H9 (cell line): ENCODE measurements around the gene CHD6. TPM values are rescaled to one million over a fixed set of nuclear protein-coding genes. Genes with fewer than 3 reads are reported as not detected.

Source experiments
- DNase-seq: peaks from one replicate; pipeline ENCODE4 v3.0.0-alpha.2; 2017
- H2AFZ ChIP-seq: one replicate; pipeline ENCODE4 v1.6.1; 2013; ENCODE audit warnings: mild to moderate bottlenecking, low read length, control low read depth, moderate library complexity
- H2AK5ac ChIP-seq: 2 replicates; pipeline ENCODE4 v1.6.1; 2013; ENCODE audit warnings: low read length, control low read depth, mixed read lengths; ENCODE audit not compliant: insufficient read length
- H2BK120ac ChIP-seq: one replicate; pipeline ENCODE4 v1.6.1; 2013; ENCODE audit warnings: low read depth, mild to moderate bottlenecking, low read length, control low read depth, inconsistent platforms; ENCODE audit not compliant: poor library complexity, severe bottlenecking
- H2BK12ac ChIP-seq: 2 replicates; pipeline ENCODE4 v1.6.1; 2013; ENCODE audit warnings: low read length, control low read depth, mixed read lengths, low read depth; ENCODE audit not compliant: insufficient read length
- H2BK15ac ChIP-seq: 2 replicates; pipeline ENCODE4 v1.6.1; 2013; ENCODE audit warnings: low read depth, low read length, control low read depth
- H2BK20ac ChIP-seq: one replicate; pipeline ENCODE4 v1.6.1; 2013; ENCODE audit warnings: low read depth, mild to moderate bottlenecking, low read length, control low read depth, inconsistent platforms; ENCODE audit not compliant: poor library complexity, severe bottlenecking
- H2BK5ac ChIP-seq: 2 replicates; pipeline ENCODE4 v1.6.1; 2013; ENCODE audit warnings: low read length, control low read depth, mixed read lengths; ENCODE audit not compliant: insufficient read length
- H3K14ac ChIP-seq: 2 replicates; pipeline ENCODE4 v1.6.1; 2013; ENCODE audit warnings: low read length, control low read depth; ENCODE audit not compliant: insufficient read depth
- H3K18ac ChIP-seq: 2 replicates; pipeline ENCODE4 v1.6.1; 2013; ENCODE audit warnings: low read depth, mild to moderate bottlenecking, mixed read lengths, low read length, control low read depth; ENCODE audit not compliant: insufficient read length
- H3K23ac ChIP-seq: 2 replicates; pipeline ENCODE4 v1.6.1; 2013; ENCODE audit warnings: low read length, control low read depth, mixed read lengths, low read depth; ENCODE audit not compliant: insufficient read length
- H3K23me2 ChIP-seq: 2 replicates; pipeline ENCODE4 v1.6.1; 2013; ENCODE audit warnings: low read depth, mild to moderate bottlenecking, mixed read lengths, low read length, control low read depth; ENCODE audit not compliant: insufficient read length, poor library complexity, severe bottlenecking
- H3K27ac ChIP-seq: 2 replicates; pipeline ENCODE4 v1.5.1; 2013; ENCODE audit warnings: low read length, control low read depth, mixed read lengths, low read depth; ENCODE audit not compliant: insufficient read length
- H3K27me3 ChIP-seq: 2 replicates; pipeline ENCODE4 v1.6.1; 2013; ENCODE audit warnings: low read length, control low read depth, inconsistent platforms; ENCODE audit not compliant: insufficient read depth
- H3K4ac ChIP-seq: 2 replicates; pipeline ENCODE4 v1.6.1; 2013; ENCODE audit warnings: low read depth, mild to moderate bottlenecking, control low read depth, inconsistent platforms, low read length, moderate library complexity
- H3K4me1 ChIP-seq: 2 replicates; pipeline ENCODE4 v1.6.1; 2013; ENCODE audit warnings: low read length, control low read depth, inconsistent platforms; ENCODE audit not compliant: insufficient read depth
- H3K4me2 ChIP-seq: 2 replicates; pipeline ENCODE4 v1.6.1; 2013; ENCODE audit warnings: low read length, control low read depth, mixed read lengths; ENCODE audit not compliant: insufficient read length, insufficient read depth
- H3K56ac ChIP-seq: 2 replicates; pipeline ENCODE4 v1.6.1; 2013; ENCODE audit warnings: low read depth, mild to moderate bottlenecking, mixed read lengths, low read length, control low read depth; ENCODE audit not compliant: insufficient read length
- H3K79me1 ChIP-seq: 2 replicates; pipeline ENCODE4 v1.6.1; 2013; ENCODE audit warnings: low read depth, mild to moderate bottlenecking, moderate library complexity, low read length, control low read depth, inconsistent platforms; ENCODE audit not compliant: insufficient read depth, poor library complexity, severe bottlenecking
- H3K79me2 ChIP-seq: 2 replicates; pipeline ENCODE4 v1.6.1; 2013; ENCODE audit warnings: low read length, control low read depth, inconsistent platforms; ENCODE audit not compliant: insufficient read depth
- H3K9ac ChIP-seq: 2 replicates; pipeline ENCODE4 v1.6.1; 2013; ENCODE audit warnings: low read length, control low read depth, mixed read lengths; ENCODE audit not compliant: insufficient read length; ENCODE audit errors: extremely low read depth
- H3K9me3 ChIP-seq: one replicate; pipeline ENCODE4 v1.6.1; 2013; ENCODE audit warnings: low read depth, low read length, inconsistent platforms; ENCODE audit not compliant: control insufficient read depth
- H3T11ph ChIP-seq: one replicate; pipeline ENCODE4 v1.6.1; 2013; ENCODE audit warnings: mild to moderate bottlenecking, low read length, control low read depth, inconsistent platforms
- H4K20me1 ChIP-seq: one replicate; pipeline ENCODE4 v1.6.1; 2013; ENCODE audit not compliant: control insufficient read depth, insufficient read length, insufficient read depth
- H4K5ac ChIP-seq: 2 replicates; pipeline ENCODE4 v1.6.1; 2013; ENCODE audit warnings: low read depth, mild to moderate bottlenecking, mixed read lengths, low read length, control low read depth; ENCODE audit not compliant: insufficient read length
- H4K8ac ChIP-seq: replicated peaks from 2 replicates; pipeline ENCODE4 v1.6.1; 2013; ENCODE audit warnings: low read length, control low read depth, mixed read lengths, low read depth; ENCODE audit not compliant: insufficient read length
- H4K91ac ChIP-seq: 2 replicates; pipeline ENCODE4 v1.6.1; 2013; ENCODE audit warnings: low read depth, mild to moderate bottlenecking, moderate library complexity, mixed read lengths, low read length, control low read depth; ENCODE audit not compliant: insufficient read length
- H3K27ac Mint-ChIP-seq, 3 experiments: 2 replicates in 2 of 3; 3 replicates in 1 of 3; pipeline ENCODE4 v1.8.0; 2020 to 2021; ENCODE audit warnings: mixed read lengths in 3 of 3, mild to moderate bottlenecking in 1 of 3, moderate library complexity in 1 of 3
- H3K27me3 Mint-ChIP-seq: 2 replicates; pipeline ENCODE4 v1.8.0; 2021; ENCODE audit warnings: low read depth, mild to moderate bottlenecking, moderate library complexity, mixed read lengths
- H3K36me3 Mint-ChIP-seq, 3 experiments: 2 replicates in 2 of 3; 3 replicates in 1 of 3; pipeline ENCODE4 v1.8.0; 2020 to 2021; ENCODE audit warnings: low read depth in 3 of 3, mixed read lengths in 3 of 3; ENCODE audit not compliant: insufficient read depth in 1 of 3
- H3K4me1 Mint-ChIP-seq, 2 experiments: 2 replicates each; pipeline ENCODE4 v1.8.0; 2020; ENCODE audit warnings: mixed read lengths in 2 of 2
- H3K4me3 Mint-ChIP-seq, 2 experiments: 2 replicates in 1 of 2; 3 replicates in 1 of 2; pipeline ENCODE4 v1.8.0; 2020 to 2021; ENCODE audit warnings: mild to moderate bottlenecking in 2 of 2, mixed read lengths in 2 of 2, moderate library complexity in 1 of 2
- H3K9me3 Mint-ChIP-seq, 2 experiments: 2 replicates in 1 of 2; 3 replicates in 1 of 2; pipeline ENCODE4 v1.8.0; 2020; ENCODE audit warnings: mild to moderate bottlenecking in 2 of 2, mixed read lengths in 2 of 2, moderate library complexity in 1 of 2
- CTCF ChIP-seq: fragments of 200-600 bp; sonication (generic); conservative IDR thresholded peaks from 3 replicates; pipeline ENCODE4 v1.8.0; 2021; ENCODE audit warnings: antibody characterized with exemption, mild to moderate bottlenecking
- WGBS: extraction: QIAGEN DNeasy Blood & Tissue Kit; methylation state at CpG from one replicate; pipeline ENCODE4 v1.1.7; 2013; ENCODE audit warnings: missing lambda C conversion rate, low lambda C conversion rate, mixed read lengths; ENCODE audit not compliant: insufficient read length; ENCODE audit errors: extremely low coverage; 5-methylcytosine and 5-hydroxymethylcytosine counted together
- total RNA-seq: library from RNA; stranded (reverse); gene quantifications from 2 replicates; pipeline ENCODE4 v1.2.1, GENCODE V29; 2021

CHD6 gene
- total RNA-seq, 1 experiment from 2014 or later, result 51.5 TPM

- H3K56ac ChIP-seq, result no peak overlapping the region
- Mint-ChIP-seq H3K27me3 (no peaks in the 10 kb centered on the region), H3K36me3 (peaks cover 0 to 6% (median 2%) of the 10 kb centered on the region in 3 experiments; a peak in 2 of 7 replicates), H3K27ac (peak overlapping the region in 1 of 3 experiments; percentile 76; a peak in 3 of 7 replicates), H3K4me1 (peaks cover 48 to 50% of the 10 kb centered on the region in 2 experiments), H3K4me3 (peak overlapping the region; percentile 9 to 52; a peak in 2 of 5 replicates), H3K9me3 (no peaks in the 10 kb centered on the region)
- H3K27ac ChIP-seq, result no peak overlapping the region
- no peak overlapping the region for H4K8ac ChIP-seq
- H2BK120ac ChIP-seq, result no peak overlapping the region
- H3K4me2 ChIP-seq, result no peak overlapping the region
- no peak for DNase-seq
- H2BK5ac ChIP-seq, result peak overlapping the region; percentile 55
- no peak overlapping the region for H3K9ac ChIP-seq
- no peak overlapping the region for H2BK20ac ChIP-seq
- peaks cover 4% of the 10 kb centered on the region for H3K79me1 ChIP-seq
- H2AK5ac ChIP-seq, result no peak overlapping the region
- H4K91ac ChIP-seq, result no peak overlapping the region
- peaks cover 3% of the 10 kb centered on the region for H3K23me2 ChIP-seq
- no peaks in the 10 kb centered on the region for H3K27me3 ChIP-seq
- no peak overlapping the region for H3K14ac ChIP-seq
- H4K20me1 ChIP-seq, result no peaks in the 10 kb centered on the region
- TF ChIP-seq CTCF, result no peak
- no peak overlapping the region for H3T11ph ChIP-seq
- H3K23ac ChIP-seq, result no peak overlapping the region
- no peak overlapping the region for H4K5ac ChIP-seq
- H3K9me3 ChIP-seq, result no peaks in the 10 kb centered on the region
- no peak overlapping the region for H3K18ac ChIP-seq
- no peak overlapping the region for H2BK12ac ChIP-seq
- WGBS, result no CpG with 5 or more reads among the region's 2 CpGs
- H3K4ac ChIP-seq, result no peak overlapping the region
- H3K4me1 ChIP-seq, result peaks cover 9% of the 10 kb centered on the region
- H3K79me2 ChIP-seq, result peaks cover 59% of the 10 kb centered on the region
- no peak overlapping the region for H2AFZ ChIP-seq
- no peak overlapping the region for H2BK15ac ChIP-seq
Measured at GRCh38 chr20:41613321-41613720, 4.9 kb downstream of the CHD6 start.
